PC-3 (cell line): ENCODE data around the gene TMEM184A.

Experiments
- EZH2 ChIP-seq: fragments of 300-600 bp; sonication (generic); IDR thresholded peaks from one replicate; pipeline ENCODE4 v1.6.1; 2017; ENCODE audit warnings: antibody characterized with exemption, mild to moderate bottlenecking, low read length; ENCODE audit not compliant: unreplicated experiment
- EZH2phosphoT487 ChIP-seq: fragments of 300-600 bp; sonication (generic); IDR thresholded peaks from 2 replicates; pipeline ENCODE4 v1.6.1; 2018; ENCODE audit warnings: mild to moderate bottlenecking, antibody characterized with exemption, low read length, borderline replicate concordance

GRCh38 chr7:1548438-1548831 lies 7.6 kb downstream of the TMEM184A start:
- TF ChIP-seq EZH2, result no peak
- no peak for TF ChIP-seq EZH2phosphoT487
